PC-9 (cell line): ENCODE results near the gene ANK2. TPM values are rescaled to one million over a fixed set of nuclear protein-coding genes. Genes with fewer than 3 reads are reported as not detected.

Experiments used
- BruUV-seq: library from RNA; stranded (reverse); fragments of 400-500 nt; replicated peaks from 2 replicates; lab custom pipeline; 2021; lab: Mats Ljungman, UMichigan
- CTCF ChIA-PET: fragments of 300-600 bp; sonication (Branson Sonifier 250); formaldehyde crosslinking; loops from one replicate; lab custom pipeline; 2022; ENCODE audit warnings: antibody characterized with exemption; lab: Charles Lee
- POLR2A ChIA-PET: fragments of 300-600 bp; sonication (Branson Sonifier 250); formaldehyde crosslinking; loops from one replicate; lab custom pipeline; 2022; ENCODE audit warnings: antibody characterized with exemption; ENCODE audit not compliant: unreplicated experiment; lab: Charles Lee
- DNase-seq, 2 experiments: peaks; one replicate each; pipeline versions ENCODE4 v3.0.0 to v3.0.0-alpha.2; 2015 to 2022; ENCODE audit warnings: mixed read lengths in 1 of 2
- H2AFZ ChIP-seq: fragments of 200-600 bp; sonication (generic); 2 replicates; pipeline ENCODE4 v1.8.1; 2017; ENCODE audit warnings: antibody characterized with exemption
- H3F3A ChIP-seq: fragments of 200-600 bp; sonication (generic); 2 replicates; pipeline ENCODE4 v1.8.1; 2017; ENCODE audit warnings: antibody characterized with exemption, mild to moderate bottlenecking, low read depth; ENCODE audit not compliant: insufficient read depth
- H3K27ac ChIP-seq: fragments of 200-600 bp; sonication (generic); 2 replicates; pipeline ENCODE4 v1.6.1; 2016; ENCODE audit warnings: mixed run types
- H3K27me3 ChIP-seq: fragments of 200-600 bp; sonication (generic); 2 replicates; pipeline ENCODE4 v1.6.1; 2016; ENCODE audit warnings: low read depth, mixed run types; ENCODE audit not compliant: insufficient read depth
- H3K36me3 ChIP-seq: fragments of 200-600 bp; sonication (generic); 2 replicates; pipeline ENCODE4 v1.6.1; 2016; ENCODE audit warnings: low read depth, mixed run types
- H3K4me1 ChIP-seq: fragments of 200-600 bp; sonication (generic); replicated peaks from 2 replicates; pipeline ENCODE4 v1.6.1; 2016; ENCODE audit warnings: mixed run types; ENCODE audit not compliant: insufficient read depth
- H3K4me2 ChIP-seq: fragments of 200-600 bp; sonication (generic); 2 replicates; pipeline ENCODE4 v1.6.1; 2017; ENCODE audit warnings: mixed run types
- H3K4me3 ChIP-seq: fragments of 200-600 bp; sonication (generic); 2 replicates; pipeline ENCODE4 v1.6.1; 2016; ENCODE audit warnings: mixed run types
- H3K79me2 ChIP-seq: fragments of 200-600 bp; sonication (generic); 2 replicates; pipeline ENCODE4 v1.6.1; 2017; ENCODE audit warnings: low read depth, mixed run types
- H3K9me2 ChIP-seq: fragments of 200-600 bp; sonication (generic); 2 replicates; pipeline ENCODE4 v1.8.1; 2017; ENCODE audit warnings: mild to moderate bottlenecking; ENCODE audit not compliant: insufficient read depth
- H3K9me3 ChIP-seq: fragments of 200-600 bp; sonication (generic); 2 replicates; pipeline ENCODE4 v1.8.1; 2016; ENCODE audit warnings: low read depth; ENCODE audit not compliant: insufficient read depth
- H4K20me1 ChIP-seq: fragments of 200-600 bp; sonication (generic); 2 replicates; pipeline ENCODE4 v1.8.1; 2017; ENCODE audit not compliant: insufficient read depth
- EZH2 ChIP-seq: fragments of 200-600 bp; sonication (generic); IDR thresholded peaks from 2 replicates; pipeline ENCODE4 v1.8.0; 2017; ENCODE audit warnings: antibody characterized with exemption, low read depth
- intact Hi-C: fragments of 100-400 bp; cut with micrococcal nuclease; formaldehyde crosslinking; loops from one replicate; pipeline ENCODE4 v1.10.0; 2022; ENCODE audit not compliant: unreplicated experiment
- total RNA-seq: library from RNA; stranded (reverse); gene quantifications from 2 replicates; pipeline ENCODE4 v1.2.3, GENCODE V29; 2021
- TF ChIP-seq, protein P1 (sequence below): fragments of 200-600 bp; sonication (generic); conservative IDR thresholded peaks from 2 replicates; pipeline ENCODE4 v1.6.1; 2017; ENCODE audit warnings: mixed run types, antibody characterized with exemption, mild to moderate bottlenecking, moderate library complexity

The ANK2 gene
- total RNA-seq, 1 experiment from 2014 or later: 0.61 TPM

GRCh38 chr4:113221990-113222389, 172.5 kb downstream of the ANK2 start:
- Histone ChIP-seq H3K36me3 (no peaks in the 10 kb centered on the region), H3K9me2 (no peaks in the 10 kb centered on the region), H3K79me2 (no peaks in the 10 kb centered on the region), H3K4me3 (no peak overlapping the region), H2AFZ (no peak overlapping the region), H3K4me2 (no peak overlapping the region), H3K9me3 (no peaks in the 10 kb centered on the region), H4K20me1 (no peaks in the 10 kb centered on the region), H3F3A (no peaks in the 10 kb centered on the region), H3K27me3 (no peaks in the 10 kb centered on the region), H3K27ac (no peak overlapping the region), H3K4me1 (no peaks in the 10 kb centered on the region)
- no peak for TF ChIP-seq EZH2
- TF ChIP-seq, protein P1, sequence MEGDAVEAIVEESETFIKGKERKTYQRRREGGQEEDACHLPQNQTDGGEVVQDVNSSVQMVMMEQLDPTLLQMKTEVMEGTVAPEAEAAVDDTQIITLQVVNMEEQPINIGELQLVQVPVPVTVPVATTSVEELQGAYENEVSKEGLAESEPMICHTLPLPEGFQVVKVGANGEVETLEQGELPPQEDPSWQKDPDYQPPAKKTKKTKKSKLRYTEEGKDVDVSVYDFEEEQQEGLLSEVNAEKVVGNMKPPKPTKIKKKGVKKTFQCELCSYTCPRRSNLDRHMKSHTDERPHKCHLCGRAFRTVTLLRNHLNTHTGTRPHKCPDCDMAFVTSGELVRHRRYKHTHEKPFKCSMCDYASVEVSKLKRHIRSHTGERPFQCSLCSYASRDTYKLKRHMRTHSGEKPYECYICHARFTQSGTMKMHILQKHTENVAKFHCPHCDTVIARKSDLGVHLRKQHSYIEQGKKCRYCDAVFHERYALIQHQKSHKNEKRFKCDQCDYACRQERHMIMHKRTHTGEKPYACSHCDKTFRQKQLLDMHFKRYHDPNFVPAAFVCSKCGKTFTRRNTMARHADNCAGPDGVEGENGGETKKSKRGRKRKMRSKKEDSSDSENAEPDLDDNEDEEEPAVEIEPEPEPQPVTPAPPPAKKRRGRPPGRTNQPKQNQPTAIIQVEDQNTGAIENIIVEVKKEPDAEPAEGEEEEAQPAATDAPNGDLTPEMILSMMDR: no peak
- no peak for DNase-seq
- intact Hi-C loops: no loop called here
- no TSS peak for BruUV-seq
- ChIA-PET POLR2A (no interaction called here), CTCF (no interaction called here)

- Histone ChIP-seq H3K27ac (no peak overlapping the region), H3K4me2 (no peak overlapping the region), H3K79me2 (no peaks in the 10 kb centered on the region), H3K4me1 (no peaks in the 10 kb centered on the region), H4K20me1 (no peaks in the 10 kb centered on the region), H3K9me3 (no peaks in the 10 kb centered on the region), H3K4me3 (no peak overlapping the region), H3K27me3 (no peaks in the 10 kb centered on the region), H3F3A (no peaks in the 10 kb centered on the region), H2AFZ (no peak overlapping the region), H3K9me2 (no peaks in the 10 kb centered on the region), H3K36me3 (no peaks in the 10 kb centered on the region)
- DNase-seq: no peak
- ChIA-PET CTCF (no interaction called here), POLR2A (no interaction called here)
- intact Hi-C loops: no loop called here
- BruUV-seq: no TSS peak
- TF ChIP-seq EZH2: no peak
- TF ChIP-seq, protein P1: no peak
Observed at GRCh38 chr4:113222471-113222870, 173.0 kb downstream of the ANK2 start.

- H3F3A ChIP-seq: no peaks in the 10 kb centered on the region
- no peaks in the 10 kb centered on the region for H3K9me2 ChIP-seq
- H3K4me1 ChIP-seq: no peaks in the 10 kb centered on the region
- CTCF ChIA-PET: no interaction called here
- no peaks in the 10 kb centered on the region for H3K36me3 ChIP-seq
- no peaks in the 10 kb centered on the region for H3K79me2 ChIP-seq
- TF ChIP-seq, protein P1: no peak
- TF ChIP-seq EZH2: no peak
- no TSS peak for BruUV-seq
- no peak overlapping the region for H3K4me2 ChIP-seq
- no peaks in the 10 kb centered on the region for H3K9me3 ChIP-seq
- H2AFZ ChIP-seq: no peak overlapping the region
- H4K20me1 ChIP-seq: no peaks in the 10 kb centered on the region
- intact Hi-C loops: no loop called here
- DNase-seq: no peak
- H3K27me3 ChIP-seq: no peaks in the 10 kb centered on the region
- POLR2A ChIA-PET: no interaction called here
- no peak overlapping the region for H3K27ac ChIP-seq
- H3K4me3 ChIP-seq: no peak overlapping the region
Observed at GRCh38 chr4:113223001-113223400, 173.5 kb downstream of the ANK2 start.
